Activated CD4-positive, alpha-beta T cell treated with anti-CD3 and anti-CD28 coated beads, Interleukin-2, amount 10 ng/mL, durations not matched to agents 7 days and 5 days (primary cell): ENCODE measurements around the gene PTPN20. TPM values are rescaled to one million over a fixed set of nuclear protein-coding genes. Genes with fewer than 3 reads are reported as not detected.

Experiments
- CTCF ChIA-PET: fragments of 350-600 bp; sonication (Branson Sonifier 250); formaldehyde crosslinking; loops from one replicate; lab custom pipeline; 2021; ENCODE audit warnings: antibody characterized with exemption; lab: Charles Lee
- POLR2A ChIA-PET: fragments of 350-600 bp; sonication (Branson Sonifier 250); formaldehyde crosslinking; loops from one replicate; lab custom pipeline; 2021; ENCODE audit warnings: antibody characterized with exemption; lab: Charles Lee
- DNase-seq: peaks from one replicate; pipeline ENCODE4 v3.0.0-alpha.2; 2020
- H3K27ac Mint-ChIP-seq: one replicate; pipeline ENCODE4 v1.8.0; 2021; ENCODE audit warnings: mild to moderate bottlenecking, moderate library complexity, mixed read lengths
- H3K27me3 Mint-ChIP-seq: one replicate; pipeline ENCODE4 v1.8.0; 2021; ENCODE audit warnings: mixed read lengths
- H3K36me3 Mint-ChIP-seq: one replicate; pipeline ENCODE4 v1.8.0; 2021; ENCODE audit warnings: low read depth, mixed read lengths
- H3K4me1 Mint-ChIP-seq: one replicate; pipeline ENCODE4 v1.8.0; 2021; ENCODE audit warnings: mixed read lengths
- H3K4me3 Mint-ChIP-seq: one replicate; pipeline ENCODE4 v1.8.0; 2021; ENCODE audit warnings: mild to moderate bottlenecking, moderate library complexity, mixed read lengths
- H3K9me3 Mint-ChIP-seq: one replicate; pipeline ENCODE4 v1.8.0; 2021; ENCODE audit warnings: mixed read lengths
- total RNA-seq, 2 experiments: library from RNA; stranded (reverse); gene quantifications; one replicate each; pipeline ENCODE4 v1.2.3, GENCODE V29; 2021

The PTPN20 gene
- total RNA-seq, 2 experiments from 2014 or later = 0.25 to 0.85 TPM

- Mint-ChIP-seq H3K27me3 (no peaks in the 10 kb centered on the region), H3K27ac (no peak overlapping the region), H3K36me3 (no peaks in the 10 kb centered on the region), H3K4me3 (no peak overlapping the region), H3K4me1 (no peaks in the 10 kb centered on the region), H3K9me3 (no peaks in the 10 kb centered on the region)
- no peak for DNase-seq
- CTCF ChIA-PET = no interaction called here
- POLR2A ChIA-PET = no interaction called here
These were observed 107.0 kb downstream of the PTPN20 start for GRCh38 chr10:47018026-47018735.

GRCh38 chr10:47019155-47020145 is 108.2 kb downstream of the PTPN20 start:
- Mint-ChIP-seq H3K9me3 (no peaks in the 10 kb centered on the region), H3K4me1 (peaks cover 1% of the 10 kb centered on the region), H3K36me3 (no peaks in the 10 kb centered on the region), H3K4me3 (no peak overlapping the region), H3K27me3 (no peaks in the 10 kb centered on the region), H3K27ac (no peak overlapping the region)
- peak; percentile 3 for DNase-seq
- ChIA-PET POLR2A (no interaction called here), CTCF (interaction anchor here (0.6 kb wide), 1 partner anchor 28 kb away, joined by 4 read pairs; no protein-coding TSS in a partner anchor)

GRCh38 chr10:47020471-47020870 is 109.2 kb downstream of the PTPN20 start:
- H3K27me3 Mint-ChIP-seq = no peaks in the 10 kb centered on the region

GRCh38 chr10:47021850-47022249 is 110.6 kb downstream of the PTPN20 start:
- Mint-ChIP-seq H3K36me3 (no peaks in the 10 kb centered on the region), H3K4me1 (peaks cover 3% of the 10 kb centered on the region), H3K9me3 (no peaks in the 10 kb centered on the region), H3K27me3 (no peaks in the 10 kb centered on the region), H3K4me3 (no peak overlapping the region), H3K27ac (peak overlapping the region; percentile 7)
- DNase-seq = peak; percentile 5
- ChIA-PET CTCF (interaction anchor here (1.1 to 1.3 kb wide), 2 partner anchors 15 to 290 kb away, joined by 3 to 4 read pairs; no protein-coding TSS in a partner anchor), POLR2A (no interaction called here)

More at GRCh38 chr10:47020471-47020870, 109.2 kb downstream of the PTPN20 start:
- no peak overlapping the region for H3K4me3 Mint-ChIP-seq
- POLR2A ChIA-PET = no interaction called here
- peaks cover 3% of the 10 kb centered on the region for H3K4me1 Mint-ChIP-seq
- no peaks in the 10 kb centered on the region for H3K9me3 Mint-ChIP-seq
- DNase-seq = peak; percentile 3
- no peaks in the 10 kb centered on the region for H3K36me3 Mint-ChIP-seq
- no peak overlapping the region for H3K27ac Mint-ChIP-seq
- CTCF ChIA-PET = no interaction called here

GRCh38 chr10:47022311-47023131 is 111.3 kb downstream of the PTPN20 start:
- Mint-ChIP-seq H3K9me3 (no peaks in the 10 kb centered on the region), H3K4me3 (no peak overlapping the region), H3K27me3 (no peaks in the 10 kb centered on the region), H3K4me1 (peaks cover 3% of the 10 kb centered on the region), H3K36me3 (no peaks in the 10 kb centered on the region), H3K27ac (peak overlapping the region; percentile 7)
- ChIA-PET CTCF (interaction anchor here (1.1 to 1.3 kb wide), 2 partner anchors 15 to 289 kb away, joined by 3 to 4 read pairs; no protein-coding TSS in a partner anchor), POLR2A (no interaction called here)
- DNase-seq = peak; percentile 5

- H3K36me3 Mint-ChIP-seq = no peaks in the 10 kb centered on the region
- no peak overlapping the region for H3K4me3 Mint-ChIP-seq
- no peak overlapping the region for H3K27ac Mint-ChIP-seq
- H3K4me1 Mint-ChIP-seq = peaks cover 3% of the 10 kb centered on the region
- no peaks in the 10 kb centered on the region for H3K9me3 Mint-ChIP-seq
- ChIA-PET CTCF (interaction anchor here (1.3 to 1.8 kb wide), 2 partner anchors 16 to 289 kb away, joined by 4 to 20 read pairs; no protein-coding TSS in a partner anchor), POLR2A (no interaction called here)
- no peaks in the 10 kb centered on the region for H3K27me3 Mint-ChIP-seq
- peak; percentile 3 for DNase-seq
These were observed 112.2 kb downstream of the PTPN20 start for GRCh38 chr10:47023237-47024045.

- ChIA-PET CTCF (interaction anchor here (1.2 to 1.8 kb wide), 3 partner anchors 284 to 317 kb away, joined by 3 to 20 read pairs (median 7); no protein-coding TSS in a partner anchor), POLR2A (no interaction called here)
- DNase-seq = peak; percentile 3
- H3K36me3 Mint-ChIP-seq = no peaks in the 10 kb centered on the region
- H3K27me3 Mint-ChIP-seq = no peaks in the 10 kb centered on the region
- H3K4me3 Mint-ChIP-seq = no peak overlapping the region
- peaks cover 3% of the 10 kb centered on the region for H3K4me1 Mint-ChIP-seq
- no peaks in the 10 kb centered on the region for H3K9me3 Mint-ChIP-seq
- H3K27ac Mint-ChIP-seq = no peak overlapping the region
These were observed 112.8 kb downstream of the PTPN20 start for GRCh38 chr10:47024046-47024322.

GRCh38 chr10:47024399-47025252 is 113.4 kb downstream of the PTPN20 start:
- H3K4me1 Mint-ChIP-seq = peaks cover 3% of the 10 kb centered on the region
- ChIA-PET CTCF (interaction anchor here (0.6 to 1.8 kb wide), 8 partner anchors 10 to 316 kb away, joined by 3 to 20 read pairs (median 4); no protein-coding TSS in a partner anchor), POLR2A (no interaction called here)
- no peak overlapping the region for H3K4me3 Mint-ChIP-seq
- H3K9me3 Mint-ChIP-seq = no peaks in the 10 kb centered on the region
- H3K36me3 Mint-ChIP-seq = no peaks in the 10 kb centered on the region
- DNase-seq = peak; percentile 70
- no peaks in the 10 kb centered on the region for H3K27me3 Mint-ChIP-seq
- no peak overlapping the region for H3K27ac Mint-ChIP-seq

- POLR2A ChIA-PET = no interaction called here
- Mint-ChIP-seq H3K9me3 (no peaks in the 10 kb centered on the region), H3K36me3 (no peaks in the 10 kb centered on the region), H3K4me1 (peaks cover 3% of the 10 kb centered on the region), H3K27me3 (no peaks in the 10 kb centered on the region), H3K4me3 (no peak overlapping the region), H3K27ac (no peak overlapping the region)
- no peak for DNase-seq
- CTCF ChIA-PET = interaction anchor here (0.7 to 1.8 kb wide), 7 partner anchors 10 to 316 kb away, joined by 3 to 20 read pairs (median 6); no protein-coding TSS in a partner anchor
These were observed 114.0 kb downstream of the PTPN20 start for GRCh38 chr10:47025253-47025539.

- Mint-ChIP-seq H3K4me3 (no peak overlapping the region), H3K9me3 (no peaks in the 10 kb centered on the region), H3K4me1 (peaks cover 3% of the 10 kb centered on the region), H3K36me3 (no peaks in the 10 kb centered on the region), H3K27me3 (no peaks in the 10 kb centered on the region), H3K27ac (no peak overlapping the region)
- CTCF ChIA-PET = interaction anchor here (0.6 to 1.8 kb wide), 5 partner anchors 9 to 315 kb away, joined by 3 to 20 read pairs (median 6); no protein-coding TSS in a partner anchor
- POLR2A ChIA-PET = no interaction called here
- DNase-seq = peak; percentile 4
These were observed 114.5 kb downstream of the PTPN20 start for GRCh38 chr10:47025540-47026300.
